ENCODE measurements around the gene KDM5A. TPM values are rescaled to one million over a fixed set of nuclear protein-coding genes. Genes with fewer than 3 reads are reported as not detected.

KDM5A gene
- polyA plus RNA-seq, 3 donors, result 12.2 to 31.4 (median 17.1) TPM

- Histone ChIP-seq H3K36me3 (replicated peaks in 1 of 2; ENCODE audit: control insufficient read depth in 1 of 2, insufficient read depth in 2 of 2, low read length in 2 of 2) (no peaks in the 10 kb centered on the region), H4K20me1 (ENCODE audit: insufficient read depth, low read length) (no peaks in the 10 kb centered on the region), H3K79me2 (ENCODE audit: insufficient read depth, low read length) (no peaks in the 10 kb centered on the region), H3K27me3 (ENCODE audit: control insufficient read depth in 2 of 2, insufficient read depth in 2 of 2, low read length in 2 of 2) (peaks cover 0 to 5% of the 10 kb centered on the region in 2 donors), H3K4me3 (replicated peaks in 1 of 3; ENCODE audit: low read depth in 2 of 3, low read length in 3 of 3) (no peak overlapping the region), H3K4me1 (ENCODE audit: control insufficient read depth in 1 of 2, insufficient read depth in 2 of 2, low read length in 2 of 2) (no peaks in the 10 kb centered on the region), H3K4me2 (replicated peaks; ENCODE audit: extremely low read depth, low read length, poor library complexity, severe bottlenecking) (no peak overlapping the region), H3K27ac (ENCODE audit: low read depth in 1 of 2, low read length in 2 of 2) (no peak overlapping the region), H3K9ac (ENCODE audit: insufficient read depth, low read length, poor library complexity, severe bottlenecking) (no peak overlapping the region), H2AFZ (ENCODE audit: insufficient read depth, low read depth, low read length, poor library complexity, severe bottlenecking) (no peak overlapping the region), H3K9me3 (replicated peaks in 1 of 2; ENCODE audit: control insufficient read depth in 1 of 2, insufficient read depth in 1 of 2, low read length in 2 of 2) (peaks cover 0 to 2% of the 10 kb centered on the region in 2 donors)
- Mint-ChIP-seq H3K27ac (no peak overlapping the region), H3K4me3 (no peak overlapping the region), H3K36me3 (no peaks in the 10 kb centered on the region), H3K9me3 (peaks cover 0 to 5% (median 2%) of the 10 kb centered on the region in 7 donors), H3K4me1 (no peaks in the 10 kb centered on the region), H3K27me3 (ENCODE audit: low read depth in 3 of 3) (peaks cover 10 to 15% (median 12%) of the 10 kb centered on the region in 3 donors)
- WGBS (ENCODE audit: insufficient coverage), result 89% methylated on average over 10 of the region's 12 CpGs
- intact Hi-C loops (cut with micrococcal nuclease), result no loop called here
- TF ChIP-seq, protein P1, sequence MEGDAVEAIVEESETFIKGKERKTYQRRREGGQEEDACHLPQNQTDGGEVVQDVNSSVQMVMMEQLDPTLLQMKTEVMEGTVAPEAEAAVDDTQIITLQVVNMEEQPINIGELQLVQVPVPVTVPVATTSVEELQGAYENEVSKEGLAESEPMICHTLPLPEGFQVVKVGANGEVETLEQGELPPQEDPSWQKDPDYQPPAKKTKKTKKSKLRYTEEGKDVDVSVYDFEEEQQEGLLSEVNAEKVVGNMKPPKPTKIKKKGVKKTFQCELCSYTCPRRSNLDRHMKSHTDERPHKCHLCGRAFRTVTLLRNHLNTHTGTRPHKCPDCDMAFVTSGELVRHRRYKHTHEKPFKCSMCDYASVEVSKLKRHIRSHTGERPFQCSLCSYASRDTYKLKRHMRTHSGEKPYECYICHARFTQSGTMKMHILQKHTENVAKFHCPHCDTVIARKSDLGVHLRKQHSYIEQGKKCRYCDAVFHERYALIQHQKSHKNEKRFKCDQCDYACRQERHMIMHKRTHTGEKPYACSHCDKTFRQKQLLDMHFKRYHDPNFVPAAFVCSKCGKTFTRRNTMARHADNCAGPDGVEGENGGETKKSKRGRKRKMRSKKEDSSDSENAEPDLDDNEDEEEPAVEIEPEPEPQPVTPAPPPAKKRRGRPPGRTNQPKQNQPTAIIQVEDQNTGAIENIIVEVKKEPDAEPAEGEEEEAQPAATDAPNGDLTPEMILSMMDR (IDR thresholded peaks at IDR 0.05), result no peak
- DNase-seq, result no peak
These were observed 135.8 kb downstream of the KDM5A start for GRCh38 chr12:253116-253831.

DNA sequence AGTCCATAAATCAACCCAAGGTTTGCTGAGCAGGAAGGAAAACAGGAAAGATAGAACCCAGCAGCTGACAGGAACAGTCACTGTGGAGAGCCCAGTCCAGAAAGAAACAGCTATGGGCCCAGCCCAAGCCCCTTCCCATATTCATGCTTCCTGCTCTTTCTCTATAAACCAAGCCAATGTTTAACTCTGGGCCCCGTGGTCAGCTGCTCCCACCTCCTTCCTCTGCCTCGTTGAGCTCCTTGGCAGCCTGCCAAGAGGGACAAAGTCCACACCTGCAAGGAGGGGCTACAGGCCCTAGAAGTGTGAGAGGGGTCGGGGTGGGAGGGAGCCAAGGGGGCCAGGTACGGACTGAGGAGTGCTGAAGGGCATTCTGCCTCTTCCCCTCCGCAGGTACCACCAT, 136.5 kb downstream of the KDM5A start:
- intact Hi-C loops (cut with micrococcal nuclease), result no loop called here
- no peak overlapping the region for H3K27ac Mint-ChIP-seq
- TF ChIP-seq, protein P1 (IDR thresholded peaks at IDR 0.05), result no peak
- H3K4me1 ChIP-seq (ENCODE audit: control insufficient read depth in 1 of 2, insufficient read depth in 2 of 2, low read length in 2 of 2), result no peaks in the 10 kb centered on the region
- WGBS (ENCODE audit: insufficient coverage), result no CpG with 5 or more reads among the region's 5 CpGs
- H3K36me3 ChIP-seq (replicated peaks in 1 of 2; ENCODE audit: control insufficient read depth in 1 of 2, insufficient read depth in 2 of 2, low read length in 2 of 2), result no peaks in the 10 kb centered on the region
- H3K27me3 Mint-ChIP-seq (ENCODE audit: low read depth in 3 of 3), result peaks cover 12 to 14% (median 12%) of the 10 kb centered on the region in 3 donors
- no peaks in the 10 kb centered on the region for H3K79me2 ChIP-seq (ENCODE audit: insufficient read depth, low read length)
- H3K9me3 Mint-ChIP-seq, result peaks cover 5 to 12% (median 7%) of the 10 kb centered on the region in 7 donors
- no peaks in the 10 kb centered on the region for H3K36me3 Mint-ChIP-seq
- no peak overlapping the region for H3K9ac ChIP-seq (ENCODE audit: insufficient read depth, low read length, poor library complexity, severe bottlenecking)
- peaks cover 0 to 5% of the 10 kb centered on the region in 2 donors for H3K27me3 ChIP-seq (ENCODE audit: control insufficient read depth in 2 of 2, insufficient read depth in 2 of 2, low read length in 2 of 2)
- H3K4me3 ChIP-seq (replicated peaks in 1 of 3; ENCODE audit: low read depth in 2 of 3, low read length in 3 of 3), result no peak overlapping the region
- no peak overlapping the region for H3K27ac ChIP-seq (ENCODE audit: low read depth in 1 of 2, low read length in 2 of 2)
- H3K4me3 Mint-ChIP-seq, result no peak overlapping the region
- no peak overlapping the region for H3K4me2 ChIP-seq (replicated peaks; ENCODE audit: extremely low read depth, low read length, poor library complexity, severe bottlenecking)
- no peaks in the 10 kb centered on the region for H3K4me1 Mint-ChIP-seq
- no peak overlapping the region for H2AFZ ChIP-seq (ENCODE audit: insufficient read depth, low read depth, low read length, poor library complexity, severe bottlenecking)
- H3K9me3 ChIP-seq (replicated peaks in 1 of 2; ENCODE audit: control insufficient read depth in 1 of 2, insufficient read depth in 1 of 2, low read length in 2 of 2), result peaks cover 3 to 8% of the 10 kb centered on the region in 2 donors
- H4K20me1 ChIP-seq (ENCODE audit: insufficient read depth, low read length), result no peaks in the 10 kb centered on the region
- DNase-seq, result no peak

All from CD14-positive monocyte (primary cell).